ENCODE results near the gene DNAH11.
"Not testable (repeated sequence)": the region's sequence is repeated elsewhere in the genome, so short reads cannot be mapped to it uniquely, and the experiment has no call there.

DNAH11 gene

GRCh38 chr7:21805791-21806190 lies 263.0 kb downstream of the DNAH11 start:
- no peak for DNase-seq

- DNase-seq = no peak
Observed at GRCh38 chr7:21806388-21806787, 263.5 kb downstream of the DNAH11 start.

- DNase-seq = no peak
Observed at GRCh38 chr7:21819048-21819447, 276.2 kb downstream of the DNAH11 start.

GRCh38 chr7:21828841-21829240 lies 286.0 kb downstream of the DNAH11 start:
- DNase-seq = no peak

GRCh38 chr7:21829731-21830130 lies 286.9 kb downstream of the DNAH11 start:
- DNase-seq = no peak

GRCh38 chr7:21844742-21845141 lies 301.9 kb downstream of the DNAH11 start:
- DNase-seq = no peak

- DNase-seq = no peak
Observed at GRCh38 chr7:21850531-21851285, 307.9 kb downstream of the DNAH11 start.

- no peak for DNase-seq
Observed at GRCh38 chr7:21851559-21851967, 308.7 kb downstream of the DNAH11 start.

- DNase-seq = not testable (repeated sequence)
Observed at GRCh38 chr7:21865631-21866204, 322.9 kb downstream of the DNAH11 start.

- no peak for DNase-seq
Observed at GRCh38 chr7:21866731-21867130, 323.9 kb downstream of the DNAH11 start.

- no peak for DNase-seq
Observed at GRCh38 chr7:21867226-21867625, 324.4 kb downstream of the DNAH11 start.

GRCh38 chr7:21867816-21868575 lies 325.2 kb downstream of the DNAH11 start:
- no peak for DNase-seq

- no peak for DNase-seq
Observed at GRCh38 chr7:21868576-21868850, 325.7 kb downstream of the DNAH11 start.

- no peak for DNase-seq
Observed at GRCh38 chr7:21869785-21870402, 327.1 kb downstream of the DNAH11 start.

- DNase-seq = no peak
Observed at GRCh38 chr7:21883069-21883468, 340.2 kb downstream of the DNAH11 start.

GRCh38 chr7:21883501-21883900 lies 340.7 kb downstream of the DNAH11 start:
- not testable (repeated sequence) for DNase-seq

GRCh38 chr7:21884496-21884895 lies 341.7 kb downstream of the DNAH11 start:
- no peak for DNase-seq

- no peak for DNase-seq
Observed at GRCh38 chr7:21886396-21886795, 343.6 kb downstream of the DNAH11 start.

- DNase-seq = no peak
Observed at GRCh38 chr7:21887353-21887752, 344.5 kb downstream of the DNAH11 start.

GRCh38 chr7:21887779-21888178 lies 344.9 kb downstream of the DNAH11 start:
- no peak for DNase-seq

- no peak for DNase-seq
Observed at GRCh38 chr7:21891291-21891690, 348.5 kb downstream of the DNAH11 start.

- DNase-seq = no peak
Observed at GRCh38 chr7:21893401-21893800, 350.6 kb downstream of the DNAH11 start.

GRCh38 chr7:21898265-21898930 lies 355.6 kb downstream of the DNAH11 start:
- DNase-seq = no peak
